Measurements from ENCODE around the gene MYH14.

- TF ChIP-seq CTCF (conservative IDR thresholded peaks at IDR 0.05; ENCODE audit: low read depth, low read length), result no peak
- TF ChIP-seq EZH2 (IDR thresholded peaks at IDR 0.05; ENCODE audit: borderline replicate concordance, low read depth, low read length, poor library complexity, severe bottlenecking), result no peak
Observed at GRCh38 chr19:50268501-50268900, 65.1 kb downstream of the MYH14 start.

Measured in A673 (cell line).